ENCODE results near the gene ZIC1. TPM values are rescaled to one million over a fixed set of nuclear protein-coding genes. Genes with fewer than 3 reads are reported as not detected.

The ZIC1 gene
- total RNA-seq, 4 donors from 2014 or later: not detected

DNA sequence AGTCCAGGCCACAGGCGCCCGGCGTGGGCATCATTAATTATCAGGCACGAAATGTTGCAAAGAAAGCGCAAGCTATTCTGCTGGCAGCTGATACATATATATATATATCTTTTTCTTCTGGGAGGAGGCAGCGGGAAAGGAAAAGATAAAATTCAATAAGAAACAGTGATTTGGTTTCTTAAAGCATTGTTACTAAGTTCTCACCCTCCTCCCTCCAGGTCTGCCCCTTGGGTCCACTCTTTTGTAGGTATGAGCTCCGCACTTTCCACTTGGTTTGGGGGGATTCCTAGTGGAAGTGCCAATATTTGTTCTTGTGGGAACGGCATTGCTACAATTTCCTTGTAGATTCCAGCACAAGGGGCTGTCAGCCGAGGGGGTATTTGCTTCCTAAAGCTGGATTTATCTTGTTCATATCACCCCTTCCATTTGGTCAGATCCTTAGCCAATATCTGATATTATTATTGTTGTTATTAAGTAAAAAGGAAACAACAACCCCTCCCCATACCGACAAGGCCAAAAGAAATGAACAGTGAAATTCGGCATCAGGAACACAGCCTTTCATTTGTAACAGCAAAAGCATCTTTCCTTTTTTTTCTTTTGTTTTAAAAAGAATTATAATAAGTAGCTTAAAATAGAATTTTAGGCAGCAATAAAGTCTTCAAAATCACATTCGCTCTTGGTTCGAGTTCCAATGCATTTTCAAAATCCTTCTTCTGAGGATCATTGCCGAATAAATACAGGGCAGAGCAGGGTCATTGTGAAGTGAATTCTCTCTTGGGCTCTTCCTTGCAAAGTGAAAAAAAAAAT is 15.6 kb downstream of the ZIC1 start:
- peaks cover 5 to 79% (median 55%) of the 10 kb centered on the region in 4 donors for H3K27me3 ChIP-seq
- 13% methylated on average over 14 of the region's 14 CpGs for WGBS
- no peak overlapping the region for H3K27ac ChIP-seq (replicated peaks in 1 of 4)
- intact Hi-C loops (cut with DNase I): no loop called here
- peaks cover 2 to 35% (median 29%) of the 10 kb centered on the region in 4 donors for H3K4me1 ChIP-seq
- TF ChIP-seq EP300 (IDR thresholded peaks at IDR 0.05) (no peak), POLR2AphosphoS5 (IDR thresholded peaks at IDR 0.05) (no peak), POLR2A (IDR thresholded peaks at IDR 0.05; ENCODE audit: low read depth) (no peak)
- TF ChIP-seq, protein P1, sequence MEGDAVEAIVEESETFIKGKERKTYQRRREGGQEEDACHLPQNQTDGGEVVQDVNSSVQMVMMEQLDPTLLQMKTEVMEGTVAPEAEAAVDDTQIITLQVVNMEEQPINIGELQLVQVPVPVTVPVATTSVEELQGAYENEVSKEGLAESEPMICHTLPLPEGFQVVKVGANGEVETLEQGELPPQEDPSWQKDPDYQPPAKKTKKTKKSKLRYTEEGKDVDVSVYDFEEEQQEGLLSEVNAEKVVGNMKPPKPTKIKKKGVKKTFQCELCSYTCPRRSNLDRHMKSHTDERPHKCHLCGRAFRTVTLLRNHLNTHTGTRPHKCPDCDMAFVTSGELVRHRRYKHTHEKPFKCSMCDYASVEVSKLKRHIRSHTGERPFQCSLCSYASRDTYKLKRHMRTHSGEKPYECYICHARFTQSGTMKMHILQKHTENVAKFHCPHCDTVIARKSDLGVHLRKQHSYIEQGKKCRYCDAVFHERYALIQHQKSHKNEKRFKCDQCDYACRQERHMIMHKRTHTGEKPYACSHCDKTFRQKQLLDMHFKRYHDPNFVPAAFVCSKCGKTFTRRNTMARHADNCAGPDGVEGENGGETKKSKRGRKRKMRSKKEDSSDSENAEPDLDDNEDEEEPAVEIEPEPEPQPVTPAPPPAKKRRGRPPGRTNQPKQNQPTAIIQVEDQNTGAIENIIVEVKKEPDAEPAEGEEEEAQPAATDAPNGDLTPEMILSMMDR (IDR thresholded peaks at IDR 0.05): no peak
- H3K4me3 ChIP-seq: no peak overlapping the region
- no peak for DNase-seq (ENCODE audit: extremely low spot score)
- no peaks in the 10 kb centered on the region for H3K36me3 ChIP-seq
- no peaks in the 10 kb centered on the region for H3K9me3 ChIP-seq

DNA sequence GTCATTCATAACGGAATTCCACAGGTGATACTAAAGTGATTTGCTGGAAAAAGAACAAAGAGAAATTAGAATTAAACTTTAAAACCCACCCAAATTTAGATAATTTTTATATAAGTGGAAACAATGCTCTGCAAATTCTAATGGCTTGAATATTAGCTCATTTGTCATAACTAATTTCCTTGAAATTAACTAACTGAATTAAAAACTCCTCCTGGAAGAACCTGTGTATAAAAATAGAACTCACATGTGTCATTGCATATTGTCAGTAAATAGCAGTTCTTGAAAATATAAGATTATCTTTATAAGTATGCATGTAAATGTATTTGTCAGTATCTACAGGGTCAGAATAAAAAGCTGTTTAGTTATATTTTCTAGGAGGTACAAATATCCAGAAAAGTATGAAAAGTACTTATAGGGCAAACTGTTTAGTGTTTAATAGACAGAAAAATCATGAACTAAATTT is 16.3 kb downstream of the ZIC1 start:
- H3K27ac ChIP-seq (replicated peaks in 1 of 4): no peak overlapping the region
- TF ChIP-seq POLR2A (IDR thresholded peaks at IDR 0.05; ENCODE audit: low read depth) (no peak), POLR2AphosphoS5 (IDR thresholded peaks at IDR 0.05) (no peak), EP300 (IDR thresholded peaks at IDR 0.05) (no peak)
- TF ChIP-seq, protein P1 (IDR thresholded peaks at IDR 0.05): no peak
- intact Hi-C loops (cut with DNase I): no loop called here
- WGBS: 28% methylated on average over 1 of the region's 1 CpG
- H3K9me3 ChIP-seq: no peaks in the 10 kb centered on the region
- H3K36me3 ChIP-seq: no peaks in the 10 kb centered on the region
- peaks cover 5 to 76% (median 49%) of the 10 kb centered on the region in 4 donors for H3K27me3 ChIP-seq
- DNase-seq (ENCODE audit: extremely low spot score): no peak
- no peak overlapping the region for H3K4me3 ChIP-seq
- H3K4me1 ChIP-seq: peaks cover 0 to 30% (median 23%) of the 10 kb centered on the region in 4 donors

DNA sequence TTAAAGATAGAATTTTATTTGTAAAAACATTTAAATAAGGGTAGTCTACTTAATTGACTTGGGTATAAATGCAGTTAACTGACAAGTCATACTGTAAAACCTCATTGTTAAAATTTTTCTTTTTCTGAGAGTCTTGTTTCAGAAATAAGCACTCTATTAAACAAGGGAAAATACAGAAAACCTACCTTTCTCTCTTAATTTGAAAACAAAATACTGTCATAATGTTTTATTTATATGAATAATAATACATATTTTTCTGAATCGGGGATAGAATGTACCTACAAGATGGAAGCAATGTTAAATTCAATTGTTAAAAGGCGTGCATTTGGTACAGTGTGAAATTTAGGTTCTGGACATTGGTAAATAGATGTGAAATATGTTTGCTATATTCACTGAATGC is 17.8 kb downstream of the ZIC1 start:
- no peak overlapping the region for H3K4me3 ChIP-seq
- peaks cover 0 to 18% (median 11%) of the 10 kb centered on the region in 4 donors for H3K4me1 ChIP-seq
- no peaks in the 10 kb centered on the region for H3K9me3 ChIP-seq
- H3K27ac ChIP-seq (replicated peaks in 1 of 4): no peak overlapping the region
- H3K36me3 ChIP-seq: no peaks in the 10 kb centered on the region
- peaks cover 5 to 73% (median 34%) of the 10 kb centered on the region in 4 donors for H3K27me3 ChIP-seq
- TF ChIP-seq, protein P1 (IDR thresholded peaks at IDR 0.05): no peak
- TF ChIP-seq EP300 (IDR thresholded peaks at IDR 0.05) (no peak), POLR2AphosphoS5 (IDR thresholded peaks at IDR 0.05) (no peak), POLR2A (IDR thresholded peaks at IDR 0.05; ENCODE audit: low read depth) (no peak)
- WGBS: 90% methylated on average over 2 of the region's 2 CpGs
- DNase-seq (ENCODE audit: extremely low spot score): no peak
- intact Hi-C loops (cut with DNase I): no loop called here

DNA sequence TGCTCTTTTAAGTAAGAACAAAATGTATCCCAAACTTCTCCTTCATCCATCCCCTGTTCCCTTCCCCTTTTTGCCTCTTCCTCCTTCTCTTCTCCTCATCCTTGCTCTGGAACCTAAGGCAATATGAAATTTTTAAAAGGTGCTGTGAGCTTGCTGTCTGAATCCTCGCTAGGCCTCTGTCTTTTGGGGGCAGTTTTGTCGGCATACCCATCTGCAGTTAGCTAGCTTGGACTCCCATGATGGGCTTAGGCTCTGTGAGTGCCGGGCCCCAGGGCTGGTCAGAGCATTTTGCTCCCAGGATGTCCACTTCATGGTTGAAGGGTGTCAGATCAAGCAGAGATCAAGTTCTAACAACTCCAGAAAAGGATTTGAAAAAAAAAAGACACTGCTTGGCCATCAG is 18.6 kb downstream of the ZIC1 start:
- Histone ChIP-seq H3K9me3 (no peaks in the 10 kb centered on the region), H3K27ac (replicated peaks in 1 of 4) (no peak overlapping the region), H3K27me3 (peaks cover 5 to 65% (median 27%) of the 10 kb centered on the region in 4 donors), H3K4me1 (peaks cover 0 to 18% (median 11%) of the 10 kb centered on the region in 4 donors), H3K4me3 (no peak overlapping the region), H3K36me3 (no peaks in the 10 kb centered on the region)
- DNase-seq (ENCODE audit: extremely low spot score): no peak
- 64% methylated on average over 3 of the region's 3 CpGs for WGBS
- intact Hi-C loops (cut with DNase I): no loop called here
- TF ChIP-seq POLR2AphosphoS5 (IDR thresholded peaks at IDR 0.05) (no peak), POLR2A (IDR thresholded peaks at IDR 0.05; ENCODE audit: low read depth) (no peak), EP300 (IDR thresholded peaks at IDR 0.05) (no peak)
- TF ChIP-seq, protein P1 (IDR thresholded peaks at IDR 0.05): no peak
